GM10266 (cell line): ENCODE data around the gene MCTP1.

Source experiments
- DNase-seq: peaks from one replicate; pipeline ENCODE4 v3.0.0; 2012; ENCODE audit errors: extremely low spot score
- CTCF ChIP-seq: IDR thresholded peaks from 2 replicates; pipeline ENCODE4 v1.5.1; 2012; ENCODE audit warnings: mild to moderate bottlenecking, low read depth; ENCODE audit not compliant: control insufficient read depth, insufficient read depth; ENCODE audit errors: missing control alignments

Gene MCTP1

GRCh38 chr5:94761055-94761454 lies 523.8 kb downstream of the MCTP1 start:
- TF ChIP-seq CTCF: no peak
- no peak for DNase-seq

DNA sequence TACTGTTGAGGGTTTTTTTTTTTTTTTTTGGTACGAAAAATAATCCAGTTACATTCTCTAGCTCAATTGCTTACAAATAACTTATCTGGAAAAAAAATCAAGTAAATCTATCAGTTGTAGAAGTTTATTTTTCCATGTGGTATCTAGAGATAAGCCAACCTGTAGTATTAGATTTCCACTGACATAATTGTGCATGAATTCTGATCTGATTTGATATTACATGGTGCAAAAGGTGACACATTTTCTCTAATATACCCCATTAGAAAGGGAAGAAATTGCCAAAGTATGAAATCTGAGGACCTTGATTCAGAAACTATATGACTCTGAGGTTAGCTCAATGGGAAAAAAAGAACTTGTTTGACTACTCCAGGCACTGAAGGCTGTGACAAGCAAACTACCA lies 524.9 kb downstream of the MCTP1 start:
- no peak for DNase-seq
- no peak for TF ChIP-seq CTCF

DNA sequence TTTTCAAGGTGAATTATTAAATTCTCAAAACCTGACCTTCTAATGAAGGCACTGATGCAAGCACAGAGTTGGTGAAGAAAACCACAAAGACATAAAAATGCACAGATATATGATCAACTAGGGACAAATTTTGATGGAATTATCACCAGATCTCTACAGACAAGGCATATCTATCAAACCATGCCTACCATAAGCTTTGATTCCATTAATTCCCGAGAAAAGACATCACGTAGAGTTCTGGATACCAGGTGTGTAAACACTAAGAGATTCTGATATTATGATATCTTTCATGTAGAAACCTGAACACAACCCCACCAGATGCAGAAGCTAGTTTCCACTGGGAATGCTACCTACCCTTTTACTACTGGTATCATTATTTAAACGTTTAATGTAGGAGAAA lies 525.9 kb downstream of the MCTP1 start:
- no peak for TF ChIP-seq CTCF
- no peak for DNase-seq

GRCh38 chr5:94754824-94755223 lies 530.1 kb downstream of the MCTP1 start:
- DNase-seq: no peak
- TF ChIP-seq CTCF: no peak

GRCh38 chr5:94751460-94751859 lies 533.4 kb downstream of the MCTP1 start:
- DNase-seq: no peak
- TF ChIP-seq CTCF: no peak

- no peak for TF ChIP-seq CTCF
- DNase-seq: no peak
Measured at GRCh38 chr5:94750681-94751080, 534.2 kb downstream of the MCTP1 start.

GRCh38 chr5:94749042-94749441 lies 535.9 kb downstream of the MCTP1 start:
- DNase-seq: no peak
- TF ChIP-seq CTCF: no peak

DNA sequence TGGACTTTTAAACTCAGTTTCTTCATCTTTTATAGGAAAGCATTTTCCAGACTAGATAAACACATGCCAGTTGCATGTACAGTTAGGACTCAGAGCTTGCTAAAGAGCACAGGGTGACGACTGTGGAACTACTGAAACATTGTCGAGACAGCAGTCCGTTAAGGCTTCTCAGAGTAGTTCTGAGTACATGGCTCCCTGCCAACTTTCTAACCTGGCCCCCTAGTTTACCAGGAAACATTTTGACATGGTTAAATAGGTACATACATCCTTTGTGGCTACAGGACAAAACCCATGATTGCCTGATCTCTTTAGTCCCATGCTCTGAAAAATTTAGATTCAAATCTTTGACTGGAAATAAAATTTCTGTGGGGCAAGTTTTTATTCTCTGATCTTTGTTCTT lies 536.7 kb downstream of the MCTP1 start:
- no peak for TF ChIP-seq CTCF
- DNase-seq: no peak
